Naive thymus-derived CD8-positive, alpha-beta T cell (primary cell): ENCODE measurements around the gene PHACTR4. TPM values are rescaled to one million over a fixed set of nuclear protein-coding genes. Genes with fewer than 3 reads are reported as not detected.
A peak's percentile ranks its signal among the peaks of the same experiment; 100 is the strongest.
"Not testable (repeated sequence)": the region's sequence is repeated elsewhere in the genome, so short reads cannot be mapped to it uniquely, and the experiment has no call there.

Experiments
- ATAC-seq, 2 donors: fragments of 150-1000 bp; cut with Tn5 transposase in 1 of 2; sonication (Bioruptor Pico), chemical (Tn5 transposase) in 1 of 2; 1 replicate in 1 of 2; 2 replicates in 1 of 2; pipeline ENCODE4 v1.10.0; 2021; ENCODE audit warnings: mild to moderate bottlenecking in 2 of 2, moderate library complexity in 2 of 2
- POLR2A ChIA-PET: fragments of 350-600 bp; sonication (Branson Sonifier 250); formaldehyde crosslinking; loops from one replicate; lab custom pipeline; 2021; ENCODE audit warnings: antibody characterized with exemption; lab: Charles Lee
- DNase-seq, 10 donors: peaks; one replicate each; pipeline versions ENCODE4 v3.0.0 to v3.0.0-alpha.2; 2020 to 2022
- H3K27ac Mint-ChIP-seq, 10 donors: one replicate each; pipeline ENCODE4 v1.8.0; 2020 to 2022; ENCODE audit warnings: mild to moderate bottlenecking in 10 of 10, mixed read lengths in 10 of 10, moderate library complexity in 4 of 10, inconsistent platforms in 1 of 10
- H3K27me3 Mint-ChIP-seq, 5 donors: one replicate each; pipeline ENCODE4 v1.8.0; 2021 to 2022; ENCODE audit warnings: mixed read lengths in 5 of 5
- H3K36me3 Mint-ChIP-seq, 3 donors: one replicate each; pipeline ENCODE4 v1.8.0; 2020 to 2022; ENCODE audit warnings: mixed read lengths in 3 of 3, mild to moderate bottlenecking in 2 of 3, inconsistent platforms in 1 of 3
- H3K4me1 Mint-ChIP-seq, 4 donors: one replicate each; pipeline ENCODE4 v1.8.0; 2021 to 2022; ENCODE audit warnings: mixed read lengths in 4 of 4
- H3K4me3 Mint-ChIP-seq, 10 donors: one replicate each; pipeline ENCODE4 v1.8.0; 2020 to 2022; ENCODE audit warnings: mild to moderate bottlenecking in 10 of 10, mixed read lengths in 10 of 10, moderate library complexity in 6 of 10, inconsistent platforms in 1 of 10
- H3K9me3 Mint-ChIP-seq, 9 donors: one replicate each; pipeline ENCODE4 v1.8.0; 2020 to 2022; ENCODE audit warnings: mixed read lengths in 9 of 9, mild to moderate bottlenecking in 3 of 9, inconsistent platforms in 1 of 9, moderate library complexity in 1 of 9
- polyA plus RNA-seq, 3 donors: library from polyadenylated mRNA; unstranded; fragments of 300-500 nt; fragmentation: Illumina TruSeq; gene quantifications; one replicate each; pipeline ENCODE4 v1.2.3, GENCODE V29; 2021
- total RNA-seq, 8 experiments: library from RNA in 2 of 8; stranded (reverse) in 2 of 8; gene quantifications; one replicate each; pipeline ENCODE4 v1.2.3 and lab custom pipeline; 2021 to 2026

PHACTR4 gene
- total and polyA plus RNA-seq, 5 experiments from 2014 or later = 5.4 to 30.1 (median 20.2) TPM

DNA sequence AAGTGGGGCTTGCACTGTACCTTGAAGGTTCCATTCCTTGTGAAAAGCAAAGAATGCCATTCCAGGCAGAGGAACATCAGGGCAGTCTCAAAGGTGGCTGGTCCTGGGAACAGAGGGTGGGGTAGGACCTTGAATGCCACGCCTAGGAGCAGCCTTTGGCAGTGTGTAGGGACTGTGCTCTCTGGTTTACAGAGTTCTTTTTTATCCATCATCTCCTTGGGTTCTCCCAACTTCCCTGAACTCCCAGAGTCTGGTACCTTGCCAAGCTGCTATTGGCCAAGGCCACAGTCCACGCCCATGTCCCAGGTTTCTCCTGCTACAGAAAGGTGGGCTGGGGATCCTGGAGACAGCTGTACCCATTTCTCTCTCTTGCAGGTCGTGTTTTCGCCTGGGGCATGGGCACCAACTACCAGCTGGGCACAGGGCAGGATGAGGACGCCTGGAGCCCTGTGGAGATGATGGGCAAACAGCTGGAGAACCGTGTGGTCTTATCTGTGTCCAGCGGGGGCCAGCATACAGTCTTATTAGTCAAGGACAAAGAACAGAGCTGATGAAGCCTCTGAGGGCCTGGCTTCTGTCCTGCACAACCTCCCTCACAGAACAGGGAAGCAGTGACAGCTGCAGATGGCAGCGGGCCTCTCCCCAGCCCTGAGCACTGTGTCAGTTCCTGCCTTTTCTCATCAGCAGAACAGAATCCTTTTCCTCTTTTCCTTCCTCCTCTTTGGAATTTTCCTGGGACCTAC lies 168.1 kb downstream of the PHACTR4 start:
- H3K27me3 Mint-ChIP-seq = no peaks in the 10 kb centered on the region
- no peak overlapping the region for H3K4me3 Mint-ChIP-seq
- peaks cover 0 to 34% (median 0%) of the 10 kb centered on the region in 3 donors for H3K36me3 Mint-ChIP-seq
- ATAC-seq (no peak), DNase-seq (no peak)
- H3K27ac Mint-ChIP-seq = peak overlapping the region in 2 of 10 donors; percentile 80 to 87
- POLR2A ChIA-PET = no interaction called here
- H3K4me1 Mint-ChIP-seq = no peaks in the 10 kb centered on the region
- H3K9me3 Mint-ChIP-seq = no peaks in the 10 kb centered on the region

- Mint-ChIP-seq H3K4me3 (no peak overlapping the region), H3K36me3 (peaks cover 0 to 34% (median 0%) of the 10 kb centered on the region in 3 donors), H3K27ac (peak overlapping the region in 5 of 10 donors; percentile 7 to 60 (median 24)), H3K27me3 (no peaks in the 10 kb centered on the region), H3K4me1 (no peaks in the 10 kb centered on the region), H3K9me3 (no peaks in the 10 kb centered on the region)
- DNase-seq (no peak), ATAC-seq (no peak)
- POLR2A ChIA-PET = no interaction called here
Observed at GRCh38 chr1:28538286-28538685, 168.7 kb downstream of the PHACTR4 start.

DNA sequence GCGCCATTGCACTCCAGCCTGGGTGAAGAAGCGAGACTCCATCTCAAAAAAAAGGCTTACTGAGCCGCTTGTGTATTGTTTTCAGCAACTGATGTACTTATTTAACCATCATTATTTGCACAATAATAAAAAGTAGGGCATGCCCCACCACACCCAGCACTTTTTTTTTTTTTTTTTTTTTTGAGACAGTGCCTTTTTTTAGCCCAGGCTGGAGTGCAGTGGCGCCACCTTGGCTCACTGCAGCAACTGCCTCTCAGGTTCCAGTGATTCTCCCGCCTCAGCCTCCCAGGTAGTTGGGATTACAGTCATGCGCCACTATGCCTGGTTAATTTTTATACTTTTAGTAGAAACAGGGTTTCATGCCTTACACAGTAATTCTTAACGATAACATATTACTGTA lies 171.1 kb downstream of the PHACTR4 start:
- DNase-seq (no peak), ATAC-seq (no peak)
- H3K36me3 Mint-ChIP-seq = peaks cover 0 to 24% (median 0%) of the 10 kb centered on the region in 3 donors
- H3K4me1 Mint-ChIP-seq = no peaks in the 10 kb centered on the region
- H3K4me3 Mint-ChIP-seq = no peak overlapping the region
- H3K9me3 Mint-ChIP-seq = no peaks in the 10 kb centered on the region
- peak overlapping the region in 1 of 10 donors; percentile 21 for H3K27ac Mint-ChIP-seq
- no peaks in the 10 kb centered on the region for H3K27me3 Mint-ChIP-seq
- POLR2A ChIA-PET = interaction anchor here (0.7 kb wide), 1 partner anchor 503 kb away, joined by 4 read pairs; no protein-coding TSS in a partner anchor

- H3K4me3 Mint-ChIP-seq, ATAC-seq, DNase-seq, H3K27ac Mint-ChIP-seq, H3K27me3 Mint-ChIP-seq, H3K4me1 Mint-ChIP-seq, H3K9me3 Mint-ChIP-seq: not testable (repeated sequence)
- POLR2A ChIA-PET = interaction anchor here (0.6 to 0.7 kb wide), 3 partner anchors 285 to 619 kb away, joined by 3 to 4 read pairs (median 3); no protein-coding TSS in a partner anchor
- H3K36me3 Mint-ChIP-seq = peaks cover 0 to 17% (median 0%) of the 10 kb centered on the region in 3 donors
Observed at GRCh38 chr1:28541414-28542015, 172.0 kb downstream of the PHACTR4 start.

DNA sequence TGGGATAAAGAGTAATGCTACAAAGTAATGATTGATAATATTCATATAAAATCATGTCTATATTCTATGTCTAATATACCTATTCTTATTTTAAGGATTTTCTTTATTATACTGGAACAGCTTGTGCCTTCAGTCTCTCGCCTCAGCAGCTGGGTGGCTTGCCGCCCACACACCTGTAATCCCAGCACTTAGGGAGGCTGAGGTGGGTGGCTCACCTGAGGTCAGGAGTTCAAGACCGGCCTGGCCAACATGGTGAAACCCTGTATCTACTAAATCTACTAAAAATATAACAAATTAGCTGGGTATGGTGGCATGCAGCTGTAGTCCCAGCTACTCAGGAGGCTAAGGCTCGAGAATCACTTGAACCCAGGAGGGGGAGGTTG lies 175.7 kb downstream of the PHACTR4 start:
- Mint-ChIP-seq H3K36me3 (no peaks in the 10 kb centered on the region), H3K27ac (no peak overlapping the region), H3K4me3 (no peak overlapping the region), H3K9me3 (no peaks in the 10 kb centered on the region), H3K4me1 (no peaks in the 10 kb centered on the region), H3K27me3 (no peaks in the 10 kb centered on the region)
- POLR2A ChIA-PET = interaction anchor here (0.6 to 0.7 kb wide), 3 partner anchors 29 to 561 kb away, joined by 3 to 6 read pairs (median 4); no protein-coding TSS in a partner anchor
- ATAC-seq (no peak), DNase-seq (no peak)

GRCh38 chr1:28548318-28548717 lies 178.8 kb downstream of the PHACTR4 start:
- H3K27me3 Mint-ChIP-seq = no peaks in the 10 kb centered on the region
- ATAC-seq (no peak), DNase-seq (no peak)
- POLR2A ChIA-PET = interaction anchor here (1.1 to 1.7 kb wide), 2 partner anchors 33 to 41 kb away, joined by 7 to 10 read pairs; no protein-coding TSS in a partner anchor
- no peaks in the 10 kb centered on the region for H3K36me3 Mint-ChIP-seq
- H3K4me3 Mint-ChIP-seq = no peak overlapping the region
- no peak overlapping the region for H3K27ac Mint-ChIP-seq
- H3K4me1 Mint-ChIP-seq = peaks cover 4 to 10% (median 8%) of the 10 kb centered on the region in 4 donors
- H3K9me3 Mint-ChIP-seq = no peaks in the 10 kb centered on the region

Other genes with a start within 250 kb of the PHACTR4 start
- gene PTAFR, start 193.1 kb upstream of the PHACTR4 start, total RNA-seq = 1 to 10 TPM in 1 of 2 experiments, under 1 TPM in 1; 0.70 to 1.1 TPM
- gene PTAFR, start 193.1 kb upstream of the PHACTR4 start, polyA plus RNA-seq = under 1 TPM; 0.34 to 0.84 (median 0.68) TPM
- 10 to 100 TPM; 68.1 to 79.4 TPM for gene DNAJC8, start 136.7 kb upstream of the PHACTR4 start, total RNA-seq
- gene DNAJC8, start 136.7 kb upstream of the PHACTR4 start, polyA plus RNA-seq = 100 to 1,000 TPM; 145 to 156 (median 151) TPM
- gene ATP5IF1, start 133.6 kb upstream of the PHACTR4 start, total RNA-seq = 100 to 1,000 TPM; 113 to 120 TPM
- 100 to 1,000 TPM; 468 to 666 (median 606) TPM for gene ATP5IF1, start 133.6 kb upstream of the PHACTR4 start, polyA plus RNA-seq
- 1 to 10 TPM; 6.4 to 6.6 TPM for gene SESN2, start 110.2 kb upstream of the PHACTR4 start, total RNA-seq
- gene SESN2, start 110.2 kb upstream of the PHACTR4 start, polyA plus RNA-seq = 1 to 10 TPM; 1.6 to 8.2 (median 4.7) TPM
- gene MED18, start 40.7 kb upstream of the PHACTR4 start, total RNA-seq = 10 to 100 TPM; 13.4 to 13.8 TPM
- gene MED18, start 40.7 kb upstream of the PHACTR4 start, polyA plus RNA-seq = 1 to 10 TPM; 2.9 to 7.9 (median 3.7) TPM
- 10 to 100 TPM; 24.6 to 24.9 TPM for gene RCC1, start 136.3 kb downstream of the PHACTR4 start, total RNA-seq
- 10 to 100 TPM; 11.7 to 16.1 (median 12.2) TPM for gene RCC1, start 136.3 kb downstream of the PHACTR4 start, polyA plus RNA-seq
- 10 to 100 TPM; 35.3 to 42.8 TPM for gene TRNAU1AP, start 183.3 kb downstream of the PHACTR4 start, total RNA-seq
- 10 to 100 TPM; 21.5 to 25.3 (median 22.6) TPM for gene TRNAU1AP, start 183.3 kb downstream of the PHACTR4 start, polyA plus RNA-seq
- not detected for gene RAB42, start 222.5 kb downstream of the PHACTR4 start, total RNA-seq
- not detected for gene RAB42, start 222.5 kb downstream of the PHACTR4 start, polyA plus RNA-seq